Right ventricle myocardium inferior (tissue), 1 donor: ENCODE measurements around the gene KIF22. TPM values are rescaled to one million over a fixed set of nuclear protein-coding genes. Genes with fewer than 3 reads are reported as not detected.
A peak's percentile ranks its signal among the peaks of the same experiment; 100 is the strongest.
"Not testable (repeated sequence)": the region's sequence is repeated elsewhere in the genome, so short reads cannot be mapped to it uniquely, and the experiment has no call there.

Experiments used
- ATAC-seq: fragments of 200-7000 bp; cut with Tn5 transposase; one replicate; pipeline ENCODE4 v1.9.1; 2020; ENCODE audit warnings: mild to moderate bottlenecking, moderate library complexity
- DNase-seq: peaks from one replicate; pipeline ENCODE4 v3.0.0; 2021; ENCODE audit errors: missing footprints
- intact Hi-C: fragments of 100-400 bp; cut with DNase I; formaldehyde crosslinking; loops from one replicate; pipeline ENCODE4 v1.11.0; 2022
- total RNA-seq: library from RNA; stranded (reverse); fragmentation: NEBNext Ultra II Directional; extraction: Animal tissue kit (Norgen Biotek cat#: 25700); gene quantifications from one replicate; pipeline ENCODE4 v1.2.1, GENCODE V29; 2021
- donor health status: DM: no; HTN: yes; CAD: no; lungs with severe emphysema.

KIF22 gene
- total RNA-seq, 1 donor from 2014 or later, result 53.3 TPM

GRCh38 chr16:29763326-29763725 lies 27.2 kb upstream of the KIF22 start:
- intact Hi-C loops, result no loop called here
- ATAC-seq (no peak), DNase-seq (no peak)

- DNase-seq (no peak), ATAC-seq (no peak)
- intact Hi-C loops, result no loop called here
These were observed 25.2 kb upstream of the KIF22 start for GRCh38 chr16:29765167-29766032.

- intact Hi-C loops, result no loop called here
- DNase-seq, result no peak
These were observed 24.0 kb upstream of the KIF22 start for GRCh38 chr16:29766571-29766970.

GRCh38 chr16:29767062-29767461 lies 23.5 kb upstream of the KIF22 start:
- DNase-seq (no peak), ATAC-seq (no peak)
- intact Hi-C loops, result no loop called here

More at GRCh38 chr16:29766571-29766970, 24.0 kb upstream of the KIF22 start:
- ATAC-seq, result no peak

GRCh38 chr16:29769507-29769906 lies 21.0 kb upstream of the KIF22 start:
- DNase-seq, result no peak
- intact Hi-C loops, result no loop called here
- ATAC-seq, result no peak

- no peak for ATAC-seq
- intact Hi-C loops, result no loop called here
- no peak for DNase-seq
These were observed 20.2 kb upstream of the KIF22 start for GRCh38 chr16:29770250-29770929.

- intact Hi-C loops, ATAC-seq, DNase-seq: not testable (repeated sequence)
These were observed 18.2 kb upstream of the KIF22 start for GRCh38 chr16:29772330-29772729.

DNA sequence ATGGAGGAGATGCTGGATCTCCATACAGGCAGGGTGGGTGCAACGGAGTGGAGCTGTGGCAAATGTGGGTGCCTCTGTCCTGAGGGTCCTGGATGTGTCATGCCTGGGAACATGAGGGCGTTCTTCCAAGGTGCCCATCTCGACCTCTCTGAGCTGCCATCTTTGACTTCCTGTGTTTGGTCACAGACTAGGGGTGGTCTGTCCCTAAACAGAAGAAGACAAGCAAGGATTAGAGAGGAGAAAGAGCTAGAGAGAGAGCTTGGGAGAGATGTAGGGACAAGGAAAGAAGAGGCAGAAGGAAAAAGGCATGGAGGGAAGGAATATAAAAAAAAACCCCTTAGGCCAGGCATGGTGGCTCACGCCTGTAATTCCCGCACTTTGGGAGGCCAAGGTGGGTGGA lies 15.8 kb upstream of the KIF22 start:
- ATAC-seq, result no peak
- intact Hi-C loops, result no loop called here

DNA sequence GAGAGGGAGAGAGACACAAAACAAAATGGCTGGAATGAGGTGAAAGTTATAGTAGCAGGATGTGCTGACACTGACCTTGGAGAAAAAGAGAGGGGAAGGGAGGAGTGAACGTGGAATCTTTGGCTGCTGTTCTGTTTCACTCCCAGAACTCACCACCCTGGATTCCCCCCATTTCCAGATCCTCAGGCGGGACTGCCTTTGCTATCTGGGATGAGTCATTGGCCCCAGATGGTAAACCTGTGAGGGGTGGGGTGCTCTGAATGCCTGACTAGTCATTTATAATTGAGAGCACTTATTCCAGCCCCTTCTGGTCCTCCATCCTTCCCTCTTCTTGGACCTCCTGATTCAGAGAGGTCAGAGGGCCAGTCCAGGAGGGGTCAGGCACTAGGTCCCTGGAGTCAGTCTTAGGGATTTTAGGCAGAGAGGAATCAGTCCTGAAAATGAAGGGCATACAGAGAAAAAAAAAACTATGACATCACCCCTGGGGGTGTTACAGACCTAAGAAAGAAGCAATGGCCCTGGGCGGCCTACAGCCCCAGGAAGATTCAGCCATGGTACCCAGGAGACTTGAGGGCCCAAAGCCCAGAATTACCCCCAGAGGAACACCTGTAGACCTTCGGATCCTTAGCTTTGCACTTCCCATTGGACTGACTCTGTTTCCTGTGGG lies 14.7 kb upstream of the KIF22 start:
- DNase-seq (no peak), ATAC-seq (no peak)
- intact Hi-C loops, result no loop called here

More for the DNA sequence above, 15.8 kb upstream of the KIF22 start:
- DNase-seq, result no peak

DNA sequence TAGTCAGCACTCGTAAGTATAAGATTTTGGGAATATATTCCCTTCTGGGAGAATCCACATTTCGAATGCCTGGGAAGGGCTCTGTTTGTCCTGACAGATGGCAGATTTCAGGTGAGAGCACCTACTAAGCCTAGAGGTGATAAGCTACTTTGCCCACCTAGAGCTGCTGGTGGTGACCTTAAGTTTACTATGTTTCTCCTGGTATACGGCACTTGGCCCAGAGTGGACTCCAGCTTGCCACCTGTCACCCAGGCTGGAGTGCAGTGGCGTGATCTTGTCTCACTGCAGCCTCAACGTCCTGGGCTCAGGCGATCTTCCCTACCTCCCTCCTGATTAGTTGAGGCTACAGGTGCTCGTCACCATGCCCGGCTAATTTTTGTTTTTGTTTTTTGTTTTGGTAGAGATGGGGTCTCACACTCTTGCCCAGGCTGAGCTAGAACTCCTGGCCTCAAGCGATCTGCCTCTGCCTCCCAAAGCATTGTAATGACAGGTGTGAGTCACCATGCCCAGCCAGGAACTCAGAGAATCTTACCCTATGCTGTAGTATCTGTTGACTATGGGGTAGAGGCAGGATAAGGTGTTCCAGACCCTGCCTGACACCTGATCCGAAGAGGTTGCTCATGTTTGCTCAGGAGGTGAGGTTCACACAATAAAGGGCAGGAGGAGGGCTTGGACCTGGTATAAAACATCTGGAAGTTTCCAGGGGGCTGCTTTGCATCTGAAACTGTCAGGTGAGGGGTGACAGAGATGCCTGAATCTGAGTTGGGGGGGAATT lies 12.8 kb upstream of the KIF22 start, which contains the start of gene ZG16:
Gene ZG16, plus strand, starts transcription at position 681 of the 775 bp plus-strand sequence. CDS start 1,011 bp downstream, outside the sequence.
- DNase-seq (no peak), ATAC-seq (no peak)
- intact Hi-C loops, result no loop called here

DNA sequence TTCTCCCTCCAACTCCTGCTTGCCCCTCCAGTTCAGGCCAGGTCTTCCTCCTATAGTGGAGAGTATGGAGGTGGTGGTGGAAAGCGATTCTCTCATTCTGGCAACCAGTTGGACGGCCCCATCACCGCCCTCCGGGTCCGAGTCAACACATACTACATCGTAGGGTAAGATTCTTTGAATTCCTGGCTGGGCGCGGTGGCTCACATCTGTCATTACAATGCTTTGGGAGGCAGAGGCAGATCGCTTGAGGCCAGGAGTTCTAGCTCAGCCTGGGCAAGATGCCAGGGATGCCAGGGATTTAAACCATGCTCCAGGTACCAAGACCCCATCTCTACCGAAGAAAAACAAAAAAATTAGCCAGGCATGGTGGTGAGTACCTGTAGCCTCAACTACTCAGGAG lies 11.1 kb upstream of the KIF22 start:
- intact Hi-C loops, result no loop called here
- DNase-seq, result no peak

DNA sequence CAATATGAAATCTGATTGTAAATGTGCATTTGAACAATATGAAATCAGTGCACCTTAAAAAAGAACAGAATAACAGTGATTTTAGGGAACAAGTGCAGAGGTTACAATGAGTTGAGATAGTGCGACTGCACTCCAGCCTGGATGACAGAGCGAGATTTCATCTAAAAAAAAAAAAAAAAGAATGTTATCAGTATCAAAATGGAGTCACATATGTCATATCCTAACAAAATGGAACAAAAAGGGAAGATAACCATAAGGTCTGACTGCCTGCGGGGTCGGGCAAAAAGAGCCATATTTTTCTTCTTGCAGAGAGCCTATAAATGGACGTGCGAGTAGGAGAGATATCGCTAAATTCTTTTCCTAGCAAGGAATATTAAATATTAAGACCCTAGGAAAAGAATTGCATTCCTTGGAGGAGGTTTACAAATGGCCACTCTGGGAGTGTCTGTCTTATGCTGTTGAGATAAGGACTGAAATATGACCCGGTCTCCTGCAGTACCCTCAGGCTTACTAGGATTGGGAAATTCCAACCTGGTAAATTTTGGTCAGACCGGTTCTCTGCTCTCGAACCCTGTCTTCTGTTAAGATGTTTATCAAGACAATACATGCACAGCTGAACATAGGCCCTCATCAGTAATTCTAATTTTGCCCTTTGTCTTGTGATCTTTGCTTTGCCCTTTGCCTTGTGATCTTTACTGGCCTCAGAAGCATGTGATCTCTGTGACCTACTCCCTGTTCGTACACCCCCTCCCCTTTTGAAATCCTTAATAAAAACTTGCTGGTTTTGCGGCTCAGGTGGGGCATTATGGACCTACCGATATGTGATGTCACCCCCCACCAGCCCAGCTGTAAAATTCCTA lies 7.2 kb upstream of the KIF22 start:
- intact Hi-C loops, DNase-seq, ATAC-seq: not testable (repeated sequence)

More for the DNA sequence above, 11.1 kb upstream of the KIF22 start:
- no peak for ATAC-seq

DNA sequence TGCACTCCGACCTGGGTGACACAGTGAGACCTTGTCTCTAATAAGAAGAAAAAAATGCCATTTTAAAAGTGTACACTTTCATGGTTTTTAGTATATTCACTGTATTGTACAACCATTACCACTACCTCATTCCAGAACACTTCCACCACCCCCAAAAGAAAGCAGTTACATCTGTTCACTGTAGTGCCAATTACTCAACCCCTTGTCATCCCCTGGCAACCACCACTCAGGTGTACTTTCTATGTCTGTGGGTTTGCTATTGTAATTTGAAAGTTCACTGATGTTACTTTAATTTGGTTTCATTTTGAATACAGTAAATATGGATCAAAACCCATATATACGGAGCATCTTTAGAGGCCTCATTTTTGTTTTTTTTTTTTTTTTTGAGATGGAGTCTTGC lies 6.4 kb upstream of the KIF22 start:
- ATAC-seq (no peak), DNase-seq (no peak)
- intact Hi-C loops, result no loop called here

DNA sequence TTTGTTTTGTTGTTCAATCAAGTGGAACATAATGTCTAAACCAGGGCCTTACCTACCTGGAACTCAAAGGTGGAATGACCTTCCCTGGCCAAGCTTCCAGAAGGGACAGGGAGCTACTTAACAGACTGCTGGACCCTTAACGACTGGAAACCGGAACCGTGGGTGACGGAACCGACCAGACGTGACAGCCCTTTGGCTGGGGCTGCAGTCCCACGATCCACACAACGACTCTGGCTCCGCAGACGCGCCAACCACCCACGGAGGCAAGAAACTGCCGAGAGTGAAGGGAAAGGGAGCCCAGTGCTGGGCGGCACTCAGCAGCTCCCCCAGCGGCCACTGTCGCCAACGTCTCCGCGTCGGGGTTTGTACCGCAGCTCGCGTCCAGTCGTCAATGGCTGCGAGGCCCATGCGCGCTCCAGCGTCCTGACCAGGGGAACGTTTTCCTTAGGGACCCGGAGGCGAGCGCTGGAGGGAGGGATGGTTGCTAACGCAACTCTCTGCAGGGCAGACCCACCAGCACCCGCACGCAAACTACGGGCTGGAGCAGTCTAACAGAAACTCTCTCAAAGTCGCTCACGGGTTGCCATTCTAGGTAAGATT lies 5.5 kb upstream of the KIF22 start:
- intact Hi-C loops, result no loop called here
- peak; percentile 87 for ATAC-seq

GRCh38 chr16:29787155-29787554 lies 3.4 kb upstream of the KIF22 start:
- intact Hi-C loops, DNase-seq, ATAC-seq: not testable (repeated sequence)

More for the DNA sequence above, 5.5 kb upstream of the KIF22 start:
- peak; percentile 91 for DNase-seq

DNA sequence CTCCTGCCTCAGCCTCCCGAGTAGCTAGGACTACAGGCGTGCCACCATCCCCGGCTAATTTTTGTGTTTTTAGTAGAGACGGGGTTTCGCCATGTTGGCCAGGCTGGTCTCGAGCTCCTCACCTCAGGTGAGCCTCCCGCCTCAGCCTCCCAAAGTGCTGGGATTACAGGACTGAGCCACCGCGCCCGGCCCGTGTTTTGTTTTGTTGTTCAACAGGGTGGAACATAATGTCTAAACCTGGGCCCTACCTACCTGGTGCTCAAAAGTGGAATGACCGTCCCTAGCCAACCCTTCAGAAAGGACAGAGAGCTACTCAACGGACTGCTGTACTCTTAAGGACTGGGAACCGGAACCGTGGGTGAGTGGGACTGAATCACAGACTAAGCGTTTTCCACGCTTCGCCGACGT lies 772 bp upstream of the KIF22 start:
- no peak for DNase-seq
- intact Hi-C loops, result loop anchor here (1.0 to 2.0 kb wide), 2 partner anchors 15 to 74 kb away; partner anchors contain the start of gene CDIPT

More for the DNA sequence above, 772 bp upstream of the KIF22 start:
- ATAC-seq, result no peak
